HK-2 (cell line): ENCODE data around the gene ARFRP1.

Experiments used
- DNase-seq: peaks from one replicate; pipeline ENCODE4 v3.0.0-alpha.2; 2018; ENCODE audit not compliant: unreplicated experiment

ARFRP1 gene

GRCh38 chr20:63691711-63692435, 15.9 kb downstream of the ARFRP1 start:
- DNase-seq: no peak

- DNase-seq: no peak
These were observed 16.7 kb downstream of the ARFRP1 start for GRCh38 chr20:63690898-63691710.

GRCh38 chr20:63690003-63690897, 17.5 kb downstream of the ARFRP1 start:
- DNase-seq: no peak

- DNase-seq: no peak
These were observed 18.5 kb downstream of the ARFRP1 start for GRCh38 chr20:63689046-63690002.

- DNase-seq: no peak
These were observed 19.3 kb downstream of the ARFRP1 start for GRCh38 chr20:63688228-63689045.

GRCh38 chr20:63687419-63688178, 20.2 kb downstream of the ARFRP1 start:
- no peak for DNase-seq

GRCh38 chr20:63686492-63687321, 21.1 kb downstream of the ARFRP1 start:
- no peak for DNase-seq

GRCh38 chr20:63686094-63686491, 21.7 kb downstream of the ARFRP1 start:
- DNase-seq: no peak

- DNase-seq: no peak
These were observed 22.3 kb downstream of the ARFRP1 start for GRCh38 chr20:63685269-63686026.

- peak; percentile 100 for DNase-seq
These were observed 25.2 kb downstream of the ARFRP1 start for GRCh38 chr20:63682384-63683139.

GRCh38 chr20:63681609-63682142, 26.1 kb downstream of the ARFRP1 start:
- DNase-seq: no peak

- DNase-seq: no peak
These were observed 26.7 kb downstream of the ARFRP1 start for GRCh38 chr20:63680857-63681608.

GRCh38 chr20:63680427-63680826, 27.3 kb downstream of the ARFRP1 start:
- DNase-seq: no peak

GRCh38 chr20:63679799-63680305, 27.9 kb downstream of the ARFRP1 start:
- DNase-seq: no peak

GRCh38 chr20:63678667-63679465, 28.9 kb downstream of the ARFRP1 start:
- no peak for DNase-seq
